ENCODE data around the gene ANKIB1. TPM values are rescaled to one million over a fixed set of nuclear protein-coding genes. Genes with fewer than 3 reads are reported as not detected.

The ANKIB1 gene
- total and polyA plus RNA-seq, 2 experiments from 2014 or later = 12.6 to 43.1 TPM

DNA sequence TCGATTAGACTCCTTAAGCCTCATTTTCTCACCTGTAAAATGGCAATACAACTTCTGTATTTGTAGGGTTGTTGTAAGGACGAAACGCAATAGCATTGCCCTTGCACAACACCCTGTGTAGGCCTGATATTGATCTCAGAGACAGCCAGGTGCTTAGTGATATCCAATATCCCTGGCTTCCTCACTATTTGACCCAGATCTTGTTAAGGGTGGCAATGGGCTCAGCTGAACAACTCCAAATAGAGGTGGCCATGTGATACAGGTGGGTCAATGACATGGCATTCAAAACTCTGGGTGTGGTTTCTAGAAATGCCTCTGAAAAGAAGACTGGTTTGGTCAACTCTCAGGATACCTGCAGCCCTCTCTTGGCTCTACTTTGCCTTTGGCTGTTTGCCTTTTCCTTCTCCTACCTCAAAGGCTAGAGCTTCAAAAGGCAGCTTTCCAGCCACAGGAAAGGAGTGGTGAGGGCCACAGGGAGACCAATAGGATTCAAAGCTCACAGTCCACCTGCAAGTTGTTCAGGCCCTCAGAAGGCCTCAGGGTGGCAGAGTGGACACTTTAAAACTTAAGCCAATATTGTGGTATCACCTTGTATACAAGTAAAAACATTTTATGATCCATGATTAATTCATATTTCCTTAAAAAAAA lies 186.6 kb downstream of the ANKIB1 start:
- in situ Hi-C loops (cut with MboI) = no loop called here
- Histone ChIP-seq H4K20me1 (ENCODE audit: insufficient read depth) (no peaks in the 10 kb centered on the region), H3K27ac (no peak overlapping the region), H3K79me2 (ENCODE audit: insufficient read depth) (no peaks in the 10 kb centered on the region), H3K4me1 (ENCODE audit: insufficient read depth) (no peaks in the 10 kb centered on the region), H3K36me3 (ENCODE audit: low read depth) (no peaks in the 10 kb centered on the region), H3F3A (ENCODE audit: insufficient read depth) (no peaks in the 10 kb centered on the region), H3K9me2 (ENCODE audit: insufficient read depth) (no peaks in the 10 kb centered on the region), H3K9ac (no peak overlapping the region), H3K27me3 (replicated peaks; ENCODE audit: insufficient read depth) (no peaks in the 10 kb centered on the region), H3K9me3 (ENCODE audit: low read depth) (no peaks in the 10 kb centered on the region), H2AFZ (no peak overlapping the region), H3K4me2 (ENCODE audit: unreplicated experiment) (no peak overlapping the region), H3K4me3 (no peak overlapping the region)
- 71 to 94% methylated on average over 3 of the region's 3 CpGs for WGBS, 2 experiments (ENCODE audit: low coverage in 1 of 2, low lambda C conversion rate in 2 of 2, missing lambda C conversion rate in 2 of 2)
- TF ChIP-seq EZH2phosphoT487 (IDR thresholded peaks at IDR 0.05; ENCODE audit: insufficient read depth, low read depth) = no peak
- TF ChIP-seq EZH2 (IDR thresholded peaks at IDR 0.05; ENCODE audit: insufficient read depth, poor library complexity, severe bottlenecking) = no peak
- no peak for DNase-seq

DNA sequence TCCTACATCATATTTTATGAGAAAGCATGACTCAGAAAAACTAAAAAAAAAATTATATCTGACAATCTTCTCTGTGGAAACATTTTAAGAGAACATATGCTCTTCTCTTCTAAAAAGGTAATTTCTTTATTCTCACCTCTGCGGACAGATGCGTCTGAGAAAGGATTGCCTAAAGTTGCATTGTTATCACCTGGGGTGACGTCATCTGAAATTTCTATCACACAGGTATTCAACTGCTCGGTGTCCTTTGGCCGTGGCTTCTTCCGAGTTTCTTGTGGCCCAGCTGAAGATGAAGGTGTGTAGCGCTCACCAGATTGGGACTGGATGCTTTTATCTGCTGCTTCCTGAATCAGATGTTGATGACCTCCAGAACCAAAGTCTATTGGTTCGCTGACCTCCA lies 187.2 kb downstream of the ANKIB1 start:
- DNase-seq = no peak
- Histone ChIP-seq H3K9me2 (ENCODE audit: insufficient read depth) (no peaks in the 10 kb centered on the region), H2AFZ (no peak overlapping the region), H3K79me2 (ENCODE audit: insufficient read depth) (no peaks in the 10 kb centered on the region), H3K27me3 (replicated peaks; ENCODE audit: insufficient read depth) (no peaks in the 10 kb centered on the region), H4K20me1 (ENCODE audit: insufficient read depth) (no peaks in the 10 kb centered on the region), H3K36me3 (ENCODE audit: low read depth) (no peaks in the 10 kb centered on the region), H3K9me3 (ENCODE audit: low read depth) (no peaks in the 10 kb centered on the region), H3K4me2 (ENCODE audit: unreplicated experiment) (no peak overlapping the region), H3K4me1 (ENCODE audit: insufficient read depth) (no peaks in the 10 kb centered on the region), H3K9ac (no peak overlapping the region), H3F3A (ENCODE audit: insufficient read depth) (no peaks in the 10 kb centered on the region), H3K4me3 (no peak overlapping the region), H3K27ac (no peak overlapping the region)
- in situ Hi-C loops (cut with MboI) = no loop called here
- TF ChIP-seq EZH2phosphoT487 (IDR thresholded peaks at IDR 0.05; ENCODE audit: insufficient read depth, low read depth) (no peak), EZH2 (IDR thresholded peaks at IDR 0.05; ENCODE audit: insufficient read depth, poor library complexity, severe bottlenecking) (no peak)
- 76 to 82% methylated on average over 8 of the region's 8 CpGs for WGBS, 2 experiments (ENCODE audit: low coverage in 1 of 2, low lambda C conversion rate in 2 of 2, missing lambda C conversion rate in 2 of 2)

DNA sequence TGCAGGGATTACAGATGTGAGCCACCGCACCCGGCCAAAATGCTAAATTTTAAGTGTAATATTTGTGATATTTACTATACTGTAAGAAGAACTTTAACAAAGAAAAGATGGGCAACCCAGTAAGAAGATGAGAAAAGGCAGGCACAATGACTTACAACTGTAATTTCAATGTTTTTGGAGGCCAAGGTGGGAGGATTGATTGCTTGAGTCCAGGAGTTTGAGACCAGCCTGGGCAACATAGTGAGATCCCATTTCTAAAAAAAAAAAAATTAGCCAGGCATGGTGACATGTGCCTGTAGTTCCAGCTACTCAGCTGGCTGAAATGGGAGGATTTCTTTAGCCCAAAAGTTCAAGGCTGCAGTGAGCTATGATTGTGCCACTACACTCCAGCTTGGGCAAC lies 189.8 kb downstream of the ANKIB1 start:
- in situ Hi-C loops (cut with MboI) = no loop called here
- H2AFZ ChIP-seq = no peak overlapping the region

DNA sequence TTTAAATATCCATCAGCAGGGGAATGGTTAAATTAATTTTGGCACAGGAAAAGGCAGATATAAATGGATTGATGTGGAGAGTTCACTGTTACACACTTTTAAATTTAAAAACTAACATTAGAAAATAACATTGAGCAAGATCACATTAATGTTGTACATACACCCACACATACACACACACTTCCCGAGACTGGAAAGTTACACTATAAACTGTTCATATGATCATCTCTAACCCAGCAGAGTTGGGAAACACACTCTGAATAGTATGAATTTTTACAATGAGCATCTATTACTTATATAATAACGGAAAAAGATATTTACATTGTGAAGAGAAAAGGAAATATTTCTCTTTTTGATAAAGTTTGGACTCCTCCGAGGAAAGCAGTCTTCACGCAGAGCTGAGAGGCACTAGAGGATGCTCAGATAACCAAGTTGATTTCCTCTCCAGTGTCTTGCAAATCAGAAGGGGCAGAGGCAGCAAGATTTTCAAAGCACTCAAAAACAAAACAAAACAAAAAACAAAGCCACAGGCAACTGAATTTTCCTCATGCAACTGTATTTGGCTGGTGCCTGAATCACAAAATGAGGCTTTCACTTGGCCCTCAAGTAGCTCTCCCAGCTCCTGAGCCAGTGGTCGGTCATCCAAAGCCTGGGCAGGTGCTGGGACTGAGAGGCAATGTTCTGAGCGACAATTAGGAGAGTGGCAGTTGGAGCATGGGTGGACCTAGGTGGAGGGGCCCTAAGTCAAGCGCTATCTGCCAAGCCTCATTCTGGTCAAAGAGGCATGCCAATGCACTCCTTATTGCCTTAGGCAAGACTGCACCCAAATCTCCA lies 191.1 kb downstream of the ANKIB1 start:
- Histone ChIP-seq H4K20me1 (ENCODE audit: insufficient read depth) (no peaks in the 10 kb centered on the region), H3K27ac (no peak overlapping the region), H3K4me2 (ENCODE audit: unreplicated experiment) (no peak overlapping the region), H3K27me3 (replicated peaks; ENCODE audit: insufficient read depth) (no peaks in the 10 kb centered on the region; the same call in 1 of the 2 replicates), H3K79me2 (ENCODE audit: insufficient read depth) (no peaks in the 10 kb centered on the region), H3K36me3 (ENCODE audit: low read depth) (no peaks in the 10 kb centered on the region), H3K9me2 (ENCODE audit: insufficient read depth) (no peaks in the 10 kb centered on the region), H3F3A (ENCODE audit: insufficient read depth) (no peaks in the 10 kb centered on the region), H3K9me3 (ENCODE audit: low read depth) (no peaks in the 10 kb centered on the region), H3K4me3 (no peak overlapping the region), H3K4me1 (ENCODE audit: insufficient read depth) (no peaks in the 10 kb centered on the region), H2AFZ (no peak overlapping the region), H3K9ac (no peak overlapping the region)
- 71 to 74% methylated on average over 7 of the region's 7 CpGs for WGBS, 2 experiments (ENCODE audit: low coverage in 1 of 2, low lambda C conversion rate in 2 of 2, missing lambda C conversion rate in 2 of 2)
- DNase-seq = no peak
- in situ Hi-C loops (cut with MboI) = no loop called here
- TF ChIP-seq EZH2 (IDR thresholded peaks at IDR 0.05; ENCODE audit: insufficient read depth, poor library complexity, severe bottlenecking) = no peak
- TF ChIP-seq EZH2phosphoT487 (IDR thresholded peaks at IDR 0.05; ENCODE audit: insufficient read depth, low read depth) = no peak

More for the DNA sequence above, 189.8 kb downstream of the ANKIB1 start:
- no peak for DNase-seq
- WGBS, 2 experiments (ENCODE audit: low coverage in 1 of 2, low lambda C conversion rate in 2 of 2, missing lambda C conversion rate in 2 of 2) = 77 to 88% methylated on average over 2 of the region's 2 CpGs
- Histone ChIP-seq H3K9me3 (ENCODE audit: low read depth) (no peaks in the 10 kb centered on the region), H3K27ac (no peak overlapping the region), H3K36me3 (ENCODE audit: low read depth) (no peaks in the 10 kb centered on the region), H3K4me2 (ENCODE audit: unreplicated experiment) (no peak overlapping the region), H3K9ac (no peak overlapping the region), H3F3A (ENCODE audit: insufficient read depth) (no peaks in the 10 kb centered on the region), H3K4me3 (no peak overlapping the region), H3K79me2 (ENCODE audit: insufficient read depth) (no peaks in the 10 kb centered on the region), H3K9me2 (ENCODE audit: insufficient read depth) (no peaks in the 10 kb centered on the region), H4K20me1 (ENCODE audit: insufficient read depth) (no peaks in the 10 kb centered on the region), H3K27me3 (replicated peaks; ENCODE audit: insufficient read depth) (no peaks in the 10 kb centered on the region), H3K4me1 (ENCODE audit: insufficient read depth) (no peaks in the 10 kb centered on the region)
- TF ChIP-seq EZH2phosphoT487 (IDR thresholded peaks at IDR 0.05; ENCODE audit: insufficient read depth, low read depth) (no peak), EZH2 (IDR thresholded peaks at IDR 0.05; ENCODE audit: insufficient read depth, poor library complexity, severe bottlenecking) (no peak)
